NOMO-1 treated with dmso at 0.1 percent for 144 hours (cell line): ENCODE measurements around the gene KRT80.

Experiments used
- DNase-seq: peaks from one replicate; lab custom pipeline; 2025; ENCODE audit not compliant: unreplicated experiment; lab: John Stamatoyannopoulos, UW

The KRT80 gene

GRCh38 chr12:52229836-52230343 lies 38.1 kb upstream of the KRT80 start:
- DNase-seq: no peak

- DNase-seq: no peak
Observed at GRCh38 chr12:52228931-52229330, 37.1 kb upstream of the KRT80 start.

GRCh38 chr12:52228366-52228765 lies 36.6 kb upstream of the KRT80 start:
- DNase-seq: no peak

- no peak for DNase-seq
Observed at GRCh38 chr12:52227606-52228166, 35.9 kb upstream of the KRT80 start.

- DNase-seq: no peak
Observed at GRCh38 chr12:52226446-52226845, 34.6 kb upstream of the KRT80 start.

GRCh38 chr12:52225752-52226151 lies 33.9 kb upstream of the KRT80 start:
- no peak for DNase-seq

GRCh38 chr12:52224151-52224550 lies 32.3 kb upstream of the KRT80 start:
- no peak for DNase-seq

- no peak for DNase-seq
Observed at GRCh38 chr12:52223406-52224039, 31.7 kb upstream of the KRT80 start.

- DNase-seq: no peak
Observed at GRCh38 chr12:52222692-52223091, 30.9 kb upstream of the KRT80 start.

GRCh38 chr12:52221912-52222457 lies 30.2 kb upstream of the KRT80 start:
- DNase-seq: peak; percentile 15

- no peak for DNase-seq
Observed at GRCh38 chr12:52221070-52221781, 29.4 kb upstream of the KRT80 start.

GRCh38 chr12:52220477-52220876 lies 28.7 kb upstream of the KRT80 start:
- DNase-seq: no peak

- no peak for DNase-seq
Observed at GRCh38 chr12:52218001-52218400, 26.2 kb upstream of the KRT80 start.

- DNase-seq: no peak
Observed at GRCh38 chr12:52217223-52217622, 25.4 kb upstream of the KRT80 start.

- no peak for DNase-seq
Observed at GRCh38 chr12:52216807-52217206, 25.0 kb upstream of the KRT80 start.

GRCh38 chr12:52216100-52216499 lies 24.3 kb upstream of the KRT80 start:
- no peak for DNase-seq

GRCh38 chr12:52215587-52216031 lies 23.8 kb upstream of the KRT80 start:
- no peak for DNase-seq

- no peak for DNase-seq
Observed at GRCh38 chr12:52214421-52214802, 22.6 kb upstream of the KRT80 start.

- DNase-seq: peak; percentile 52
Observed at GRCh38 chr12:52213564-52214420, 22.0 kb upstream of the KRT80 start.

GRCh38 chr12:52212701-52213563 lies 21.1 kb upstream of the KRT80 start:
- DNase-seq: no peak
